Activated T-cell treated with anti-CD3 and anti-CD28 coated beads for 24 hours (primary cell): ENCODE measurements around the gene OR5AU1.

ENCODE experiments used
- DNase-seq: peaks from one replicate; pipeline ENCODE4 v3.0.0-alpha.2; 2020; ENCODE audit warnings: low read depth

The OR5AU1 gene

GRCh38 chr14:21106498-21107282 lies 49.2 kb downstream of the OR5AU1 start:
- peak; percentile 66 for DNase-seq

- no peak for DNase-seq
Observed at GRCh38 chr14:21106176-21106497, 49.7 kb downstream of the OR5AU1 start.

- no peak for DNase-seq
Observed at GRCh38 chr14:21105095-21105494, 50.8 kb downstream of the OR5AU1 start.
